HG03139 (cell line): Measurements from ENCODE around the gene ARL5B.
"Not testable (repeated sequence)": the region's sequence is repeated elsewhere in the genome, so short reads cannot be mapped to it uniquely, and the experiment has no call there.

ENCODE experiments used
- ATAC-seq: cut with Tn5 transposase; IDR thresholded peaks from one replicate; pipeline ENCODE4 v1.9.1; 2021; ENCODE audit not compliant: unreplicated experiment

The ARL5B gene

GRCh38 chr10:18659125-18659818 is at the start of gene ARL5B:
TSS of gene ARL5B (plus strand) at chr10:18659431. CDS start at chr10:18659638, 207 bp downstream.
- peak; percentile 95 for ATAC-seq

- no peak for ATAC-seq
Observed at GRCh38 chr10:18610517-18610916, 48.7 kb upstream of the ARL5B start.

- ATAC-seq: no peak
Observed at GRCh38 chr10:18611168-18611567, 48.1 kb upstream of the ARL5B start.

GRCh38 chr10:18615618-18616017 is 43.6 kb upstream of the ARL5B start:
- no peak for ATAC-seq

GRCh38 chr10:18616337-18616736 is 42.9 kb upstream of the ARL5B start:
- ATAC-seq: no peak

- no peak for ATAC-seq
Observed at GRCh38 chr10:18619016-18619415, 40.2 kb upstream of the ARL5B start.

GRCh38 chr10:18620856-18621255 is 38.4 kb upstream of the ARL5B start:
- no peak for ATAC-seq

GRCh38 chr10:18623671-18624070 is 35.6 kb upstream of the ARL5B start:
- not testable (repeated sequence) for ATAC-seq

- no peak for ATAC-seq
Observed at GRCh38 chr10:18625886-18626285, 33.3 kb upstream of the ARL5B start.

- ATAC-seq: not testable (repeated sequence)
Observed at GRCh38 chr10:18627452-18628018, 31.7 kb upstream of the ARL5B start.

- not testable (repeated sequence) for ATAC-seq
Observed at GRCh38 chr10:18632500-18632899, 26.7 kb upstream of the ARL5B start.

- no peak for ATAC-seq
Observed at GRCh38 chr10:18635995-18636394, 23.2 kb upstream of the ARL5B start.

GRCh38 chr10:18637400-18637799 is 21.8 kb upstream of the ARL5B start:
- not testable (repeated sequence) for ATAC-seq

- ATAC-seq: not testable (repeated sequence)
Observed at GRCh38 chr10:18639719-18640118, 19.5 kb upstream of the ARL5B start.

GRCh38 chr10:18647151-18647550 is 12.1 kb upstream of the ARL5B start:
- ATAC-seq: no peak

- ATAC-seq: no peak
Observed at GRCh38 chr10:18647945-18648344, 11.3 kb upstream of the ARL5B start.

GRCh38 chr10:18649364-18649959 is 9.8 kb upstream of the ARL5B start:
- no peak for ATAC-seq

- ATAC-seq: no peak
Observed at GRCh38 chr10:18650404-18650997, 8.7 kb upstream of the ARL5B start.

- peak; percentile 96 for ATAC-seq
Observed at GRCh38 chr10:18651324-18652007, 7.8 kb upstream of the ARL5B start, which contains the start of gene NSUN6. TSS of gene NSUN6 (minus strand) at chr10:18651587. CDS start at chr10:18651203, 384 bp downstream.

GRCh38 chr10:18653112-18653511 is 6.1 kb upstream of the ARL5B start:
- no peak for ATAC-seq

GRCh38 chr10:18656724-18657123 is 2.5 kb upstream of the ARL5B start:
- ATAC-seq: no peak
